ENCODE results near the gene FAM234A. TPM values are rescaled to one million over a fixed set of nuclear protein-coding genes. Genes with fewer than 3 reads are reported as not detected.
A peak's percentile ranks its signal among the peaks of the same experiment; 100 is the strongest.

The FAM234A gene
- total and polyA plus RNA-seq, 3 experiments from 2014 or later: 23.1 to 27.9 (median 26.1) TPM

DNA sequence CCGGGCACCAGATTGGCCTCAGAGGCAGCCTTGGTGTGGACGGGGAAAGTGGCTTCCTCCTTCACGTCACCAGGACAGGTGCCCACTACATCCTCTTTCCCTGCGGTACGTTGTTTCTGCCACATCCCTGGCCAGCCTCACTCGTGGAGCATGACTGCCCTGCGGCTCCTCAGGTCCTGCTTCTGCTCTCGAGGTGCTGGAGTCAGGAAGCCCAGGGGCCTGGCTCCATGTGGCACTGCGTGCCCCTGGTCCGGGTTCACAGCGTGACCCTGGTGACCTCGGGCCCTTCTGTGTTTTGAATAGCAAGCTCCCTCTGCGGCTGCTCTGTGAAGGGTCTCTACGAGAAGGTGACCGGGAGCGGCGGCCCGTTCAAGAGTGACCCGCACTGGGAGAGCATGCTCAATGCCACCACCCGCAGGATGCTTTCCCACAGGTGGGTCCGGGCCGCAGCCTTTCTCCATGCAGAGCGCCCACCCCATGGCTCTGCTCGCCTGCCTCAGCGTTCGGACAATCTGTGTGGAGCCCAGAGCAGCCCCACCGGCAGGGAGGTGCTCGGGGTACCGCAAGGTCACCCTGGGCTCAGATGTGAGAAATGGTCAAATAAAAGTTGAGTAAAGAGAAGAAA, 27.6 kb downstream of the FAM234A start:
- Histone ChIP-seq H3K4me3 (ENCODE audit: low read length) (no peak overlapping the region), H3K36me3 (ENCODE audit: insufficient read depth, low read length) (no peaks in the 10 kb centered on the region), H3K27me3 (ENCODE audit: insufficient read depth, low read length, poor library complexity, severe bottlenecking) (no peaks in the 10 kb centered on the region), H3K9me3 (ENCODE audit: low read length) (no peaks in the 10 kb centered on the region), H3K4me1 (ENCODE audit: insufficient read depth, low read length) (no peaks in the 10 kb centered on the region), H3K27ac (ENCODE audit: low read depth, low read length) (no peak overlapping the region)
- H3K27ac Mint-ChIP-seq: no peak overlapping the region
- H3K27me3 Mint-ChIP-seq: no peaks in the 10 kb centered on the region
- H3K9me3 Mint-ChIP-seq: no peaks in the 10 kb centered on the region
- ChIA-PET POLR2A (no interaction called here), CTCF (no interaction called here)
- peaks cover 0 to 48% (median 5%) of the 10 kb centered on the region in 3 donors for H3K36me3 Mint-ChIP-seq
- no peak for DNase-seq
- no peak overlapping the region for H3K4me3 Mint-ChIP-seq
- peaks cover 0 to 5% (median 0%) of the 10 kb centered on the region in 3 donors for H3K4me1 Mint-ChIP-seq

DNA sequence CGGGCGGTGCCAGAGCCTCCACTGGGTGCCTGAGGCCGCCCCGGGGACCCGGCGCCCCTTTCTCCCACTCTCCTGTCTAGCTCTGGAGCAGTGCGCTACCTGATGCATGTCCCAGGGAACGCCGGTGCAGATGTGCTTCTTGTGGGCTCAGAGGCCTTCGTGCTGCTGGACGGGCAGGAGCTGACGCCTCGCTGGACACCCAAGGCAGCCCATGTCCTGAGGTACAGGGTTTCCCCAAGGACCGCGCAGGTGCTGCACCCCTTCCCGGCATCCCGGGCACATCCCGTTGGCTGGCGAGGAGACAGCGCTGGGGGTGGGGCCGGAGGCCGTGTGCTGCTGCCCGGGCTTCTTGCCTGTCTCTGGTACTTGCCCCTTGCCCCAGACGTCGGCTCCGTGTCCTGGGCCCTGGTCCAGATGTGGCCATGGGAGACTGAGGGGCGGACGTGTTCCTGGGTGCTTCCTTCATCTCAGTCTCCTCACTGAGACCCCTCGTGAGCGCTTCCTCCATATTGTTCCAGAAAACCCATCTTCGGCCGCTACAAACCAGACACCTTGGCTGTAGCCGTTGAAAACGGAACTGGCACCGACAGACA, 28.7 kb downstream of the FAM234A start:
- H3K27ac ChIP-seq (ENCODE audit: low read depth, low read length): no peak overlapping the region
- no peaks in the 10 kb centered on the region for H3K27me3 ChIP-seq (ENCODE audit: insufficient read depth, low read length, poor library complexity, severe bottlenecking)
- H3K4me1 ChIP-seq (ENCODE audit: insufficient read depth, low read length): no peaks in the 10 kb centered on the region
- no peaks in the 10 kb centered on the region for H3K36me3 ChIP-seq (ENCODE audit: insufficient read depth, low read length)
- DNase-seq: no peak
- peaks cover 0 to 45% (median 5%) of the 10 kb centered on the region in 3 donors for H3K36me3 Mint-ChIP-seq
- CTCF ChIA-PET: interaction anchor here (1.3 kb wide), 1 partner anchor 9 kb away, joined by 4 read pairs; no protein-coding TSS in a partner anchor
- H3K4me3 ChIP-seq (ENCODE audit: low read length): no peak overlapping the region
- H3K27ac Mint-ChIP-seq: no peak overlapping the region
- no peaks in the 10 kb centered on the region for H3K9me3 ChIP-seq (ENCODE audit: low read length)
- POLR2A ChIA-PET: no interaction called here
- no peaks in the 10 kb centered on the region for H3K27me3 Mint-ChIP-seq
- peaks cover 0 to 6% (median 0%) of the 10 kb centered on the region in 3 donors for H3K4me1 Mint-ChIP-seq
- no peaks in the 10 kb centered on the region for H3K9me3 Mint-ChIP-seq
- no peak overlapping the region for H3K4me3 Mint-ChIP-seq

GRCh38 chr16:263944-264343, 29.3 kb downstream of the FAM234A start:
- Mint-ChIP-seq H3K9me3 (no peaks in the 10 kb centered on the region), H3K4me3 (no peak overlapping the region), H3K4me1 (peaks cover 0 to 6% (median 0%) of the 10 kb centered on the region in 3 donors), H3K36me3 (peaks cover 0 to 44% (median 5%) of the 10 kb centered on the region in 3 donors), H3K27ac (no peak overlapping the region), H3K27me3 (no peaks in the 10 kb centered on the region)
- H3K9me3 ChIP-seq (ENCODE audit: low read length): no peaks in the 10 kb centered on the region
- H3K27me3 ChIP-seq (ENCODE audit: insufficient read depth, low read length, poor library complexity, severe bottlenecking): no peaks in the 10 kb centered on the region
- no peaks in the 10 kb centered on the region for H3K4me1 ChIP-seq (ENCODE audit: insufficient read depth, low read length)
- H3K36me3 ChIP-seq (ENCODE audit: insufficient read depth, low read length): no peaks in the 10 kb centered on the region
- CTCF ChIA-PET: interaction anchor here (1.3 kb wide), 1 partner anchor 10 kb away, joined by 4 read pairs; no protein-coding TSS in a partner anchor
- no peak overlapping the region for H3K27ac ChIP-seq (ENCODE audit: low read depth, low read length)
- no peak overlapping the region for H3K4me3 ChIP-seq (ENCODE audit: low read length)
- DNase-seq: peak in 1 of 5 donors; percentile 43
- POLR2A ChIA-PET: no interaction called here

DNA sequence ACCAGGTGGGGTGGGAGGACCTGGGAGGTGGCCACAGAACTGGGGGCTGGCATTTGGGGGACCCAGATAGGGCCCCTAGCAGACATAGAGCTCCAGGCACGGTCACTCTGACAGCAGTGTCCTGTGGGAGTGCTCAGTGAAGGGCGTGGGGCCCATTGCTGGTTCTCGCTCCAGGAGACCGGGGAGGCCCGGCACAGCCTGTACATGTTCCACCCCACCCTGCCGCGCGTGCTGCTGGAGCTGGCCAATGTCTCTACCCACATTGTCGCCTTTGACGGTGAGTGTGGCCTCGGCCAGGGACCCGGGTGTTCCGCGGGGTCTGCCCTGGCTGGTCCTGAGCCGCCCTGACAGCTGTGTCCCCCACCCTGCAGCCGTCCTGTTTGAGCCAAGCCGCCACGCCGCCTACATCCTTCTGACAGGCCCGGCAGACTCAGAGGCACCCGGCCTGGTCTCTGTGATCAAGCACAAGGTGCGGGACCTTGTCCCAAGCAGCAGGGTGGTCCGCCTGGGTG, 29.9 kb downstream of the FAM234A start:
- peak in 1 of 5 donors; percentile 27 for DNase-seq
- H3K9me3 ChIP-seq (ENCODE audit: low read length): no peaks in the 10 kb centered on the region
- no peak overlapping the region for H3K4me3 Mint-ChIP-seq
- H3K4me1 Mint-ChIP-seq: peaks cover 0 to 2% (median 0%) of the 10 kb centered on the region in 3 donors
- no peaks in the 10 kb centered on the region for H3K4me1 ChIP-seq (ENCODE audit: insufficient read depth, low read length)
- H3K27ac Mint-ChIP-seq: no peak overlapping the region
- no peak overlapping the region for H3K4me3 ChIP-seq (ENCODE audit: low read length)
- no peaks in the 10 kb centered on the region for H3K9me3 Mint-ChIP-seq
- ChIA-PET POLR2A (no interaction called here), CTCF (interaction anchor here (1.3 kb wide), 1 partner anchor 11 kb away, joined by 4 read pairs; no protein-coding TSS in a partner anchor)
- peaks cover 0 to 39% (median 5%) of the 10 kb centered on the region in 3 donors for H3K36me3 Mint-ChIP-seq
- no peaks in the 10 kb centered on the region for H3K27me3 Mint-ChIP-seq
- no peak overlapping the region for H3K27ac ChIP-seq (ENCODE audit: low read depth, low read length)
- H3K27me3 ChIP-seq (ENCODE audit: insufficient read depth, low read length, poor library complexity, severe bottlenecking): no peaks in the 10 kb centered on the region
- H3K36me3 ChIP-seq (ENCODE audit: insufficient read depth, low read length): no peaks in the 10 kb centered on the region

DNA sequence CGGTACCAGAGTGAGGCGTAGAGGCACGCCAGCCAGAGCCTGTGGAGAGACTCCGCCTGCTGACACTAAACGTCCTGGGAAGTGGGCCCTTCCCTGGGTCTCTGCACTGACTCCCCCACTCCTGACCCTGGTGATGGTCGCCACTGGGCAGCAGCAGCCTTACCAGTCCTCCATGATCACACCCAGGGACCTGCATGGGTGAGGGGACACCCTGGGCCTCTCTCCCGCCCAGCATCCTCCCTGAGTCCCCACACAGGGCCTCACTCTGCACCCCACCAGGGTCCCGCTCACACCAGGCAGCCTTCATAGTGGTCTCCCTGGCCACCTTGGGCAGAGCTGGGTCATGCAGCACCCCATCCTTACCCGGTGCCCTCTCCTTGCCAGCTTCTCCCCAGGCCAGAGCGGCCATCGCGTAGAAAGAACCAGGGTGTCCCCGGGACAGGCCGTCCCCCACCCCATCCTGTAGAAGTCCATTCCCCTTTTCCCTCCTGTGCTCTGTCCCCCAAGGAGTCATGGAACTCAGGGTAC, 30.4 kb downstream of the FAM234A start:
- no peaks in the 10 kb centered on the region for H3K27me3 ChIP-seq (ENCODE audit: insufficient read depth, low read length, poor library complexity, severe bottlenecking)
- Mint-ChIP-seq H3K36me3 (peaks cover 0 to 38% (median 5%) of the 10 kb centered on the region in 3 donors), H3K27ac (no peak overlapping the region), H3K4me3 (no peak overlapping the region), H3K9me3 (no peaks in the 10 kb centered on the region), H3K4me1 (peaks cover 0 to 2% (median 0%) of the 10 kb centered on the region in 3 donors), H3K27me3 (no peaks in the 10 kb centered on the region)
- no peaks in the 10 kb centered on the region for H3K36me3 ChIP-seq (ENCODE audit: insufficient read depth, low read length)
- no peaks in the 10 kb centered on the region for H3K9me3 ChIP-seq (ENCODE audit: low read length)
- H3K4me1 ChIP-seq (ENCODE audit: insufficient read depth, low read length): no peaks in the 10 kb centered on the region
- no peak overlapping the region for H3K27ac ChIP-seq (ENCODE audit: low read depth, low read length)
- H3K4me3 ChIP-seq (ENCODE audit: low read length): no peak overlapping the region
- ChIA-PET POLR2A (no interaction called here), CTCF (interaction anchor here (1.3 kb wide), 1 partner anchor 11 kb away, joined by 4 read pairs; no protein-coding TSS in a partner anchor)
- DNase-seq: peak in 1 of 5 donors; percentile 36

- Histone ChIP-seq H3K9me3 (ENCODE audit: low read length) (no peaks in the 10 kb centered on the region), H3K27me3 (ENCODE audit: insufficient read depth, low read length, poor library complexity, severe bottlenecking) (no peaks in the 10 kb centered on the region), H3K4me3 (ENCODE audit: low read length) (no peak overlapping the region), H3K4me1 (ENCODE audit: insufficient read depth, low read length) (no peaks in the 10 kb centered on the region), H3K36me3 (ENCODE audit: insufficient read depth, low read length) (no peaks in the 10 kb centered on the region), H3K27ac (ENCODE audit: low read depth, low read length) (no peak overlapping the region)
- H3K9me3 Mint-ChIP-seq: no peaks in the 10 kb centered on the region
- DNase-seq: peak in 1 of 5 donors; percentile 43
- no peak overlapping the region for H3K27ac Mint-ChIP-seq
- H3K36me3 Mint-ChIP-seq: peaks cover 0 to 31% (median 0%) of the 10 kb centered on the region in 3 donors
- no peak overlapping the region for H3K4me3 Mint-ChIP-seq
- ChIA-PET POLR2A (no interaction called here), CTCF (no interaction called here)
- H3K27me3 Mint-ChIP-seq: no peaks in the 10 kb centered on the region
- peaks cover 0 to 2% (median 0%) of the 10 kb centered on the region in 3 donors for H3K4me1 Mint-ChIP-seq
Observed at GRCh38 chr16:265711-266110, 31.1 kb downstream of the FAM234A start.

- no peaks in the 10 kb centered on the region for H3K27me3 Mint-ChIP-seq
- DNase-seq: no peak
- peaks cover 0 to 2% (median 0%) of the 10 kb centered on the region in 3 donors for H3K4me1 Mint-ChIP-seq
- no peak overlapping the region for H3K4me3 Mint-ChIP-seq
- H3K36me3 Mint-ChIP-seq: peaks cover 0 to 23% (median 0%) of the 10 kb centered on the region in 3 donors
- Histone ChIP-seq H3K36me3 (ENCODE audit: insufficient read depth, low read length) (no peaks in the 10 kb centered on the region), H3K27ac (ENCODE audit: low read depth, low read length) (no peak overlapping the region), H3K4me3 (ENCODE audit: low read length) (no peak overlapping the region), H3K4me1 (ENCODE audit: insufficient read depth, low read length) (no peaks in the 10 kb centered on the region), H3K27me3 (ENCODE audit: insufficient read depth, low read length, poor library complexity, severe bottlenecking) (no peaks in the 10 kb centered on the region), H3K9me3 (ENCODE audit: low read length) (no peaks in the 10 kb centered on the region)
- POLR2A ChIA-PET: no interaction called here
- H3K27ac Mint-ChIP-seq: no peak overlapping the region
- no peaks in the 10 kb centered on the region for H3K9me3 Mint-ChIP-seq
- CTCF ChIA-PET: no interaction called here
Observed at GRCh38 chr16:266258-267164, 31.9 kb downstream of the FAM234A start.
